ENCODE measurements around the gene SLC66A2. TPM values are rescaled to one million over a fixed set of nuclear protein-coding genes. Genes with fewer than 3 reads are reported as not detected.

The SLC66A2 gene
- total RNA-seq, 4 donors from 2014 or later: 56.5 to 183 (median 92.9) TPM

DNA sequence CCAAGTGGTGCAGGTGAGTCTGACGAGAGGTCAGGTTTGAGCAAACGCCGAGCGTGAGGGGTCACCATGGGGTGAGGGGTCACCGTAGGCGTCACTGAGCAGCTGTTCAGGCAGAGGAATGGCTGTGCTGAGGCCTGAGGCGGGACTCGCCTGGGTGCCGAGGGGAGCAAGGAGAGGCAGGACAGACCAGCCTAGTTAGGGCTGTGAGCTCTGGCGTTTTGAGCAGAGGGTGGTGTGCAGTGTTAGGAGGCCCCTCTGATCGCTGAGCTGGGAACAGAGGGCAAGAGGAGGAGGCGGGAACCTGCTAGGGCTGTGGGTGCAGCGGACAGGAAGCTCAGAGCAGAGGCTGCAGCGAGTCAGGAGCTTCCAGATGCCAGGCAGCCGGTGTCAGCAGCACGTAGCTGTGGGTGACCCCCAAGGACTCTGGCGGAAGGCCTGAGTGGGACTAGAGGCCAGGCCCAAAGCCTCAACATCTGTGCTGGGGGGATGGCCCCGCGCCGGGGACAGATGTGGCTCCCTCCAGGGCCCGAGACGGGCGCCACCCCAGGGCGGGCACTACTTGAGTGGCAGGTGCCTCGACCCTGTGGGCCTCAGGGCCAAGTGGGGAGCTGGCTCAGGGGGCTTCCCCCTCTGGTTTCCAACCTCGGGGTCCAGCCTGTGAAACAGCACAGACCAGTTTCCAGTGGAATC is 98.0 kb downstream of the SLC66A2 start:
- intact Hi-C loops (cut with DNase I; ENCODE audit: low total_unique reads) (no loop called here), in situ Hi-C loops (cut with MboI; ENCODE audit: low pct_ligation_motif_present in 1 of 4, low pct_unique_long_range_greater_than_20kb in 1 of 4, low sequenced_read_pairs in 3 of 4) (no loop called here)
- Histone ChIP-seq H3K27me3 (peaks cover 9% of the 10 kb centered on the region), H3K4me3 (no peak overlapping the region), H3K36me3 (no peaks in the 10 kb centered on the region), H3K9me3 (no peaks in the 10 kb centered on the region), H3K27ac (no peak overlapping the region), H3K4me1 (no peaks in the 10 kb centered on the region)
- whole genome bisulfite sequencing, 2 donors (ENCODE audit: low coverage in 1 of 2): 71 to 75% methylated on average over 6 to 21 of the region's 26 CpGs
- no peak for DNase-seq
- TF ChIP-seq EP300 (IDR thresholded peaks at IDR 0.05; ENCODE audit: low read depth) (no peak), CTCF (IDR thresholded peaks at IDR 0.05) (no peak), POLR2AphosphoS5 (IDR thresholded peaks at IDR 0.05) (no peak), POLR2A (IDR thresholded peaks at IDR 0.05) (no peak)

DNA sequence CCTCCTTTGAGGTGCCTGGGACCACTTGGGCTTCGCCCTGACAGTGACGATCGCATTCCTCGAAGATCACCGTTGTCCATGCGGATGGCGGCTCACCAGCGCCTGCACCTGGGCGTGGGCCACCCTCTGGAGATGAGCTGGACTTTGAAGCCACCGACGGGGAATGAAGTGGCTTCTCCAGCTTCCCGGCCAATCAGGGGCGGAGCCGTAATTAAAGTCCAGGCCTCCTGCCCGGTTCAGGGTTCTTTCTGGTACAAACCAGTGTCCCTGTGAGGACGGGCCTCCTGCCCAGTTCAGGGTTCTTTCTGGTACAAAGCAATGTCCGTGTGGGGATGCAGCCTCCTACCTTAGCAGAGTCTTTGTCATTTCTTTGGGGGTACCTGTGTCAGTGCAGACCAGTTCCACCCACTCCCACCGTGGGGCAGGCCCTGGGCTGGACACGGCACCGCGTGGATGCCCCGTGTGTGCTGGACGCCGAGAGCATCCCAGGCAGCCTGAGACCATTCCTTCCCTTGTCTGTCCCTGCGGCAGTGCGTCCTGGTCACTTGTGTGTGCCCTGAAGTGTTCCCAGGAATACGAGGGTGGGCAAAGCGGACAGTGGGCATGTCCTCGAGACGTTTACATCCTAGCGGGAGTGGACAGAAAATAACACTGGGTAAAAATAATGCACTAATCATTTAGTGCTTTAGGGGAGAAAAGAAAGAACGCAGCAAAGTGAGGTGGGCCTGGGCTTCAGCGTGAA is 98.7 kb downstream of the SLC66A2 start:
- TF ChIP-seq POLR2A (IDR thresholded peaks at IDR 0.05) (no peak), CTCF (IDR thresholded peaks at IDR 0.05) (no peak), POLR2AphosphoS5 (IDR thresholded peaks at IDR 0.05) (no peak), EP300 (IDR thresholded peaks at IDR 0.05; ENCODE audit: low read depth) (no peak)
- Histone ChIP-seq H3K36me3 (no peaks in the 10 kb centered on the region), H3K27ac (no peak overlapping the region), H3K4me3 (no peak overlapping the region), H3K27me3 (peaks cover 9% of the 10 kb centered on the region), H3K9me3 (no peaks in the 10 kb centered on the region), H3K4me1 (no peaks in the 10 kb centered on the region)
- no peak for DNase-seq
- intact Hi-C loops (cut with DNase I; ENCODE audit: low total_unique reads) (no loop called here), in situ Hi-C loops (cut with MboI; ENCODE audit: low pct_ligation_motif_present in 1 of 4, low pct_unique_long_range_greater_than_20kb in 1 of 4, low sequenced_read_pairs in 3 of 4) (no loop called here)
- WGBS, 2 donors (ENCODE audit: low coverage in 1 of 2): 85 to 95% methylated on average over 7 to 33 of the region's 33 CpGs

Other genes with a start within 250 kb of the SLC66A2 start
- gene KCNG2, start 153.7 kb downstream of the SLC66A2 start, total RNA-seq: 1 to 10 TPM in 1 of 4 donors, under 1 TPM in 1, not detected in 2; 0.41 to 6.7 TPM
- gene HSBP1L1, start 13.0 kb upstream of the SLC66A2 start, total RNA-seq: 100 to 1,000 TPM in 2 of 4 donors, 10 to 100 TPM in 2; 48.4 to 211 (median 109) TPM
- 10 to 100 TPM in 3 of 4 donors, 1 to 10 TPM in 1; 4.1 to 36.8 (median 31.0) TPM for gene TXNL4A, start 36.9 kb upstream of the SLC66A2 start, total RNA-seq
- 10 to 100 TPM in 3 of 4 donors, 1 to 10 TPM in 1; 5.6 to 35.1 (median 25.8) TPM for gene RBFA, start 82.8 kb upstream of the SLC66A2 start, total RNA-seq
- gene ADNP2, start 157.6 kb upstream of the SLC66A2 start, total RNA-seq: 10 to 100 TPM; 16.0 to 30.1 (median 22.3) TPM

Measured in transverse colon (tissue), 4 donors.